H7 (cell line): ENCODE results near the gene MIOX. TPM values are rescaled to one million over a fixed set of nuclear protein-coding genes. Genes with fewer than 3 reads are reported as not detected.

ENCODE experiments used
- DNase-seq: peaks from one replicate; pipeline ENCODE4 v3.0.0; 2012
- H3K27me3 ChIP-seq: 2 replicates; pipeline ENCODE4 v1.6.0; 2011; ENCODE audit warnings: mild to moderate bottlenecking, low read length; ENCODE audit not compliant: control insufficient read depth, insufficient read depth
- H3K36me3 ChIP-seq: replicated peaks from 2 replicates; pipeline ENCODE4 v1.5.1; 2011; ENCODE audit warnings: low read length; ENCODE audit not compliant: control insufficient read depth, insufficient read depth
- H3K4me3 ChIP-seq: 2 replicates; pipeline ENCODE4 v1.5.1; 2011; ENCODE audit warnings: low read depth, mild to moderate bottlenecking, control low read depth, low read length, moderate library complexity; ENCODE audit not compliant: insufficient read depth
- total RNA-seq: library from RNA; depleted of rRNA; stranded (reverse); fragments of >200 nt; shearing (Covaris generic); gene quantifications from 2 replicates; pipeline ENCODE4 v1.2.3, GENCODE V29; 2014; rRNA removed

The MIOX gene
- total RNA-seq: not detected in 2 replicates

GRCh38 chr22:50486561-50487289, at the start of gene MIOX:
TSS of gene MIOX (plus strand) at chr22:50486859. CDS start at chr22:50486898, 39 bp downstream.
- Histone ChIP-seq H3K27me3 (no peaks in the 10 kb centered on the region; the same call in 1 of the 2 replicates), H3K36me3 (no peaks in the 10 kb centered on the region; the same call in 1 of the 2 replicates), H3K4me3 (no peak within 1 kb of the TSS)
- no peak for DNase-seq

GRCh38 chr22:50437511-50438304, 49.0 kb upstream of the MIOX start:
- Histone ChIP-seq H3K4me3 (no peak overlapping the region), H3K27me3 (no peaks in the 10 kb centered on the region), H3K36me3 (peaks cover 11% of the 10 kb centered on the region)
- DNase-seq: no peak

GRCh38 chr22:50438305-50439275, 48.1 kb upstream of the MIOX start:
- Histone ChIP-seq H3K27me3 (no peaks in the 10 kb centered on the region), H3K4me3 (no peak overlapping the region), H3K36me3 (peaks cover 11% of the 10 kb centered on the region)
- no peak for DNase-seq

GRCh38 chr22:50439314-50439870, 47.3 kb upstream of the MIOX start:
- no peak for DNase-seq
- no peaks in the 10 kb centered on the region for H3K27me3 ChIP-seq
- no peak overlapping the region for H3K4me3 ChIP-seq
- peaks cover 11% of the 10 kb centered on the region for H3K36me3 ChIP-seq

- H3K27me3 ChIP-seq: no peaks in the 10 kb centered on the region
- H3K36me3 ChIP-seq: peaks cover 11% of the 10 kb centered on the region
- H3K4me3 ChIP-seq: no peak overlapping the region
- DNase-seq: no peak
Measured at GRCh38 chr22:50439871-50440331, 46.8 kb upstream of the MIOX start.

GRCh38 chr22:50440544-50441249, 46.0 kb upstream of the MIOX start:
- Histone ChIP-seq H3K36me3 (peaks cover 11% of the 10 kb centered on the region), H3K4me3 (no peak overlapping the region), H3K27me3 (no peaks in the 10 kb centered on the region)
- no peak for DNase-seq

GRCh38 chr22:50441428-50441993, 45.1 kb upstream of the MIOX start:
- Histone ChIP-seq H3K4me3 (no peak overlapping the region), H3K36me3 (peaks cover 11% of the 10 kb centered on the region)

GRCh38 chr22:50443197-50443596, 43.5 kb upstream of the MIOX start:
- no peak for DNase-seq
- no peaks in the 10 kb centered on the region for H3K27me3 ChIP-seq
- no peak overlapping the region for H3K4me3 ChIP-seq
- H3K36me3 ChIP-seq: peaks cover 7% of the 10 kb centered on the region

More at GRCh38 chr22:50441428-50441993, 45.1 kb upstream of the MIOX start:
- H3K27me3 ChIP-seq: no peaks in the 10 kb centered on the region
- no peak for DNase-seq

GRCh38 chr22:50443801-50444625, 42.6 kb upstream of the MIOX start:
- DNase-seq: no peak
- peaks cover 7% of the 10 kb centered on the region for H3K36me3 ChIP-seq

GRCh38 chr22:50444663-50445062, 42.0 kb upstream of the MIOX start:
- Histone ChIP-seq H3K4me3 (no peak overlapping the region), H3K36me3 (peaks cover 6% of the 10 kb centered on the region), H3K27me3 (no peaks in the 10 kb centered on the region)
- DNase-seq: no peak

More at GRCh38 chr22:50443801-50444625, 42.6 kb upstream of the MIOX start:
- H3K27me3 ChIP-seq: no peaks in the 10 kb centered on the region
- H3K4me3 ChIP-seq: no peak overlapping the region

- Histone ChIP-seq H3K36me3 (peaks cover 2% of the 10 kb centered on the region; the same call in 1 of the 2 replicates), H3K4me3 (no peak overlapping the region), H3K27me3 (no peaks in the 10 kb centered on the region)
- no peak for DNase-seq
Measured at GRCh38 chr22:50445071-50445879, 41.4 kb upstream of the MIOX start.
